HG02623 (cell line): ENCODE measurements around the gene GPRC5D.
A peak's percentile ranks its signal among the peaks of the same experiment; 100 is the strongest.

Experiments used
- ATAC-seq: cut with Tn5 transposase; IDR thresholded peaks from one replicate; pipeline ENCODE4 v1.9.1; 2021; ENCODE audit warnings: moderate library complexity; ENCODE audit not compliant: unreplicated experiment

Gene GPRC5D

GRCh38 chr12:12952036-12952435 is at the start of gene GPRC5D:
TSS of gene GPRC5D (minus strand) at chr12:12952170. CDS start at chr12:12950384, 1,786 bp downstream.
- no peak for ATAC-seq

GRCh38 chr12:13001775-13002040 is 49.7 kb upstream of the GPRC5D start:
- ATAC-seq: no peak

- no peak for ATAC-seq
These were observed 49.2 kb upstream of the GPRC5D start for GRCh38 chr12:13000925-13001774.

- no peak for ATAC-seq
These were observed 48.6 kb upstream of the GPRC5D start for GRCh38 chr12:13000616-13000924.

GRCh38 chr12:12999959-13000615 is 48.1 kb upstream of the GPRC5D start, which contains the start of gene HEBP1:
TSS of gene HEBP1 (minus strand) at chr12:13000265. CDS start at chr12:13000114, 151 bp downstream.
- peak; percentile 79 for ATAC-seq

- no peak for ATAC-seq
These were observed 47.4 kb upstream of the GPRC5D start for GRCh38 chr12:12999271-12999958.

- no peak for ATAC-seq
These were observed 46.3 kb upstream of the GPRC5D start for GRCh38 chr12:12998248-12998647.

GRCh38 chr12:12997734-12998133 is 45.8 kb upstream of the GPRC5D start:
- ATAC-seq: no peak

GRCh38 chr12:12997156-12997555 is 45.2 kb upstream of the GPRC5D start:
- ATAC-seq: no peak

GRCh38 chr12:12996209-12996608 is 44.2 kb upstream of the GPRC5D start:
- no peak for ATAC-seq

GRCh38 chr12:12995088-12995487 is 43.1 kb upstream of the GPRC5D start:
- no peak for ATAC-seq

- no peak for ATAC-seq
These were observed 41.4 kb upstream of the GPRC5D start for GRCh38 chr12:12993367-12993766.

GRCh38 chr12:12992418-12993130 is 40.6 kb upstream of the GPRC5D start:
- ATAC-seq: no peak

- no peak for ATAC-seq
These were observed 38.9 kb upstream of the GPRC5D start for GRCh38 chr12:12990700-12991468.

GRCh38 chr12:12987421-12987820 is 35.5 kb upstream of the GPRC5D start:
- ATAC-seq: no peak

GRCh38 chr12:12986775-12987331 is 34.9 kb upstream of the GPRC5D start:
- ATAC-seq: no peak

- no peak for ATAC-seq
These were observed 33.9 kb upstream of the GPRC5D start for GRCh38 chr12:12985817-12986408.

GRCh38 chr12:12984149-12984548 is 32.2 kb upstream of the GPRC5D start:
- ATAC-seq: no peak

- ATAC-seq: no peak
These were observed 31.6 kb upstream of the GPRC5D start for GRCh38 chr12:12983420-12984035.
